ENCODE results near the gene CIDEB. TPM values are rescaled to one million over a fixed set of nuclear protein-coding genes. Genes with fewer than 3 reads are reported as not detected.

CIDEB gene
- total and polyA plus RNA-seq, 9 of the 15 experiments (the other 6 are each of a cell fraction or from before 2014, with no cell fraction given), result 0.03 to 0.35 (median 0.09) TPM; not detected in 3

GRCh38 chr14:24297190-24297964 is 10.4 kb downstream of the CIDEB start:
- Histone ChIP-seq H3K9me1 (ENCODE audit: control insufficient read depth, insufficient read depth, low read length) (peaks cover 3% of the 10 kb centered on the region), H3K4me1 (replicated peaks in 1 of 2; ENCODE audit: control insufficient read depth in 2 of 2, insufficient read depth in 2 of 2, low read length in 2 of 2) (peaks cover 12 to 14% of the 10 kb centered on the region in 2 experiments; a peak in 4 of 5 replicates), H3K9me3 (replicated peaks; ENCODE audit: control insufficient read depth, insufficient read depth, low read depth, low read length) (no peaks in the 10 kb centered on the region), H3K4me2 (ENCODE audit: insufficient read depth, low read length) (no peak overlapping the region; the same call in 1 of the 2 replicates), H4K20me1 (replicated peaks; ENCODE audit: control insufficient read depth, insufficient read depth, low read length) (no peaks in the 10 kb centered on the region), H3K9ac (ENCODE audit: insufficient read depth in 1 of 2, low read depth in 2 of 2, low read length in 2 of 2) (no peak overlapping the region), H2AFZ (ENCODE audit: low read depth, low read length) (0 out of 2 replicates have a peak overlapping the region, but pooled peaks have one; percentile 38), H3K36me3 (ENCODE audit: control insufficient read depth, insufficient read depth, low read length) (peaks cover 32% of the 10 kb centered on the region), H3K27me3 (ENCODE audit: control insufficient read depth in 2 of 2, insufficient read depth in 2 of 2, low read length in 2 of 2) (no peaks in the 10 kb centered on the region), H3K79me2 (ENCODE audit: control insufficient read depth, insufficient read depth, low read length) (peaks cover 28% of the 10 kb centered on the region), H3K27ac (ENCODE audit: extremely low read depth, low read depth, low read length) (no peak overlapping the region), H3K4me3 (no peak overlapping the region)
- CTCF ChIA-PET (ENCODE audit: low intra/inter-chr PET ratio), result interaction anchor here (0.8 to 3.3 kb wide), 9 partner anchors 19 to 283 kb away, joined by 3 to 41 read pairs (median 5); partner anchors contain the start of genes MDP1, RABGGTA and TINF2
- POLR2A ChIA-PET, result interaction anchor here (0.6 to 3.8 kb wide), 6 partner anchors 42 to 134 kb away, joined by 3 to 18 read pairs (median 4); partner anchors contain the start of genes CHMP4A and TINF2
- BruUV-seq (replicated peaks), result no TSS peak
- FAIRE-seq (peak; percentile 40), ATAC-seq (peak; percentile 63), DNase-seq (ENCODE audit: extremely low read depth in 1 of 4, low spot score in 3 of 4) (peak in 2 of 4 experiments; percentile 32 to 60)
- intact Hi-C loops (cut with micrococcal nuclease), result loop anchor here (1.0 kb wide), 3 partner anchors 54 to 239 kb away; partner anchors contain the start of gene MDP1
- 30% methylated on average over 5 of the region's 5 CpGs for WGBS (ENCODE audit: insufficient coverage, low coverage, missing lambda C conversion rate)
- in situ Hi-C loops (cut with MboI), result loop anchor here (5.0 to 10.0 kb wide), 2 partner anchors 55 to 283 kb away; partner anchors contain the start of gene TINF2
- TF ChIP-seq TAL1 (IDR thresholded peaks at IDR 0.05) (no peak), EHMT2 (IDR thresholded peaks at IDR 0.05) (peak; percentile 57; the same call in 1 of the 2 replicates), CREM (IDR thresholded peaks at IDR 0.05; ENCODE audit: low read depth) (0 out of 2 replicates have a peak, but pooled peaks have one; percentile 13), CTCF (IDR thresholded peaks at IDR 0.05 in 2 of 3, conservative IDR thresholded peaks at IDR 0.05 in 1 of 3; ENCODE audit: insufficient read depth in 2 of 3, low read depth in 1 of 3, low read length in 3 of 3) (peak; percentile 50 to 67 (median 54); a peak in 5 of 6 replicates), L3MBTL2 (IDR thresholded peaks at IDR 0.05) (no peak), SMC3 (conservative IDR thresholded peaks at IDR 0.05; ENCODE audit: insufficient read depth, low read depth, low read length) (peak; percentile 31; the same call in 1 of the 2 replicates), RAD21 (CRISPR knock-in tag; conservative IDR thresholded peaks at IDR 0.05 in 1 of 2, IDR thresholded peaks at IDR 0.05 in 1 of 2) (peak; percentile 28 to 67; a peak in 3 of 4 replicates), LCOR (CRISPR knock-in tag; IDR thresholded peaks at IDR 0.05) (no peak), GATA2 (CRISPR knock-in tag; IDR thresholded peaks at IDR 0.05) (peak; percentile 79), REST (IDR thresholded peaks at IDR 0.05; ENCODE audit: borderline replicate concordance) (peak; percentile 36; the same call in 1 of the 2 replicates), REST (CRISPR knock-in tag; IDR thresholded peaks at IDR 0.05; ENCODE audit: low read depth) (no peak)

Data from K562 (cell line).